Activated CD4-positive, alpha-beta T cell treated with anti-CD3 and anti-CD28 coated beads for 4 hours (primary cell): Measurements from ENCODE around the gene TMPRSS7.
"Not testable (repeated sequence)": the region's sequence is repeated elsewhere in the genome, so short reads cannot be mapped to it uniquely, and the experiment has no call there.

Source experiments
- DNase-seq, 2 donors: peaks; one replicate each; pipeline ENCODE4 v3.0.0-alpha.2; 2020

TMPRSS7 gene

GRCh38 chr3:112012205-112012992, 22.1 kb upstream of the TMPRSS7 start:
- DNase-seq: no peak

- DNase-seq: peak; percentile 63 to 65
These were observed 21.3 kb upstream of the TMPRSS7 start for GRCh38 chr3:112013058-112013783.

GRCh38 chr3:112013784-112014143, 20.8 kb upstream of the TMPRSS7 start:
- DNase-seq: no peak

GRCh38 chr3:112017091-112017490, 17.4 kb upstream of the TMPRSS7 start:
- DNase-seq: no peak

GRCh38 chr3:112018712-112019111, 15.8 kb upstream of the TMPRSS7 start:
- DNase-seq: no peak

- DNase-seq: no peak
These were observed 14.8 kb upstream of the TMPRSS7 start for GRCh38 chr3:112019716-112020115.

- DNase-seq: no peak
These were observed 13.9 kb upstream of the TMPRSS7 start for GRCh38 chr3:112020674-112021085.

- DNase-seq: no peak
These were observed 7.4 kb upstream of the TMPRSS7 start for GRCh38 chr3:112027142-112027541.

- no peak for DNase-seq
These were observed 6.7 kb upstream of the TMPRSS7 start for GRCh38 chr3:112027826-112028225.

- DNase-seq: no peak
These were observed 3.6 kb upstream of the TMPRSS7 start for GRCh38 chr3:112030901-112031300.

GRCh38 chr3:112032098-112032731, 2.3 kb upstream of the TMPRSS7 start:
- no peak for DNase-seq

GRCh38 chr3:112035241-112035640, 705 bp downstream of the TMPRSS7 start:
- DNase-seq: no peak

GRCh38 chr3:112037194-112037593, 2.7 kb downstream of the TMPRSS7 start:
- DNase-seq: not testable (repeated sequence)

- DNase-seq: no peak
These were observed 4.3 kb downstream of the TMPRSS7 start for GRCh38 chr3:112038863-112039262.

- DNase-seq: no peak
These were observed 6.8 kb downstream of the TMPRSS7 start for GRCh38 chr3:112041321-112041720.

- no peak for DNase-seq
These were observed 8.3 kb downstream of the TMPRSS7 start for GRCh38 chr3:112042842-112043280.

- DNase-seq: peak; percentile 40 to 50
These were observed 9.2 kb downstream of the TMPRSS7 start for GRCh38 chr3:112043621-112044201.

- DNase-seq: no peak
These were observed 12.1 kb downstream of the TMPRSS7 start for GRCh38 chr3:112046599-112046998.

- DNase-seq: no peak
These were observed 12.7 kb downstream of the TMPRSS7 start for GRCh38 chr3:112047264-112047663.

GRCh38 chr3:112048911-112049310, 14.4 kb downstream of the TMPRSS7 start:
- DNase-seq: no peak

- no peak for DNase-seq
These were observed 18.7 kb downstream of the TMPRSS7 start for GRCh38 chr3:112053229-112053628.

- DNase-seq: peak in 1 of 2 donors; percentile 13
These were observed 22.0 kb downstream of the TMPRSS7 start for GRCh38 chr3:112056451-112056929.

GRCh38 chr3:112059497-112059896, 25.0 kb downstream of the TMPRSS7 start:
- no peak for DNase-seq
